Heart right ventricle (tissue), 16 donors: ENCODE data around the gene MAZ. TPM values are rescaled to one million over a fixed set of nuclear protein-coding genes. Genes with fewer than 3 reads are reported as not detected.
A peak's percentile ranks its signal among the peaks of the same experiment; 100 is the strongest.

Experiments
- ATAC-seq, 8 donors: fragments of 200-7000 bp; cut with Tn5 transposase; one replicate each; pipeline ENCODE4 v1.9.1; 2020; ENCODE audit warnings: mild to moderate bottlenecking in 8 of 8, moderate library complexity in 8 of 8, moderate number of reproducible peaks in 1 of 8
- DNase-seq, 2 donors: peaks; one replicate each; pipeline ENCODE4 v3.0.0-alpha.2; 2020
- H3K27ac ChIP-seq, 10 donors: fragments of 200-600 bp; sonication (generic) in 2 of 10; one replicate each; pipeline versions ENCODE4 v1.5.0 to v1.8.0; 2020 to 2022; ENCODE audit warnings: mild to moderate bottlenecking in 3 of 10
- H3K27me3 ChIP-seq, 7 donors: fragments of 200-600 bp; one replicate each; pipeline ENCODE4 v1.8.0; 2021 to 2022; ENCODE audit warnings: mild to moderate bottlenecking in 2 of 7
- H3K36me3 ChIP-seq, 9 donors: fragments of 200-600 bp; sonication (generic) in 1 of 9; one replicate each; pipeline versions ENCODE4 v1.5.0 to v1.8.0; 2020 to 2022; ENCODE audit warnings: mild to moderate bottlenecking in 2 of 9
- H3K4me1 ChIP-seq, 9 donors: fragments of 200-600 bp; sonication (generic) in 1 of 9; one replicate each; pipeline versions ENCODE4 v1.5.0 to v1.8.0; 2020 to 2022; ENCODE audit warnings: mild to moderate bottlenecking in 4 of 9
- H3K4me3 ChIP-seq, 10 donors: fragments of 200-600 bp; sonication (generic) in 2 of 10; one replicate each; pipeline versions ENCODE4 v1.5.0 to v1.8.0; 2020 to 2022; ENCODE audit warnings: mild to moderate bottlenecking in 7 of 10, moderate library complexity in 2 of 10
- H3K9me3 ChIP-seq, 11 donors: fragments of 200-600 bp in 10 of 11; sonication (generic) in 2 of 11; one replicate each; pipeline versions ENCODE4 v1.5.0 to v1.8.0; 2013 to 2022; ENCODE audit warnings: mild to moderate bottlenecking in 2 of 11, control low read depth in 1 of 11, moderate library complexity in 1 of 11
- WGBS, 2 donors: extraction: QIAGEN DNeasy Blood & Tissue Kit; methylation state at CpG; one replicate each; pipeline ENCODE4 v1.1.7; 2013; ENCODE audit warnings: inconsistent platforms in 1 of 2; 5-methylcytosine and 5-hydroxymethylcytosine counted together
- intact Hi-C, 10 donors: fragments of 100-400 bp; cut with DNase I; formaldehyde crosslinking; loops; one replicate each; pipeline versions ENCODE4 v1.11.1 to v1.14.2; 2022
- polyA plus RNA-seq, 2 donors: library from polyadenylated mRNA; stranded (reverse); fragments of 200-250 nt; gene quantifications; one replicate each; pipeline ENCODE4 v1.2.3, GENCODE V29; 2013
- total RNA-seq, 10 donors: library from RNA; stranded (reverse); fragmentation: NEBNext Ultra II Directional in 3 of 10; extraction: Animal tissue kit (Norgen Biotek cat#: 25700) in 3 of 10; gene quantifications; one replicate each; pipeline versions ENCODE4 v1.2.1 to v1.2.4, GENCODE V29; 2021 to 2023
- TF ChIP-seq, protein P1 (sequence below), 9 donors: fragments of 200-600 bp; sonication (generic) in 2 of 9; IDR thresholded peaks; one replicate each; pipeline versions ENCODE4 v1.5.0 to v1.8.0; 2021 to 2022; ENCODE audit warnings: antibody characterized with exemption in 9 of 9, mild to moderate bottlenecking in 5 of 9, moderate library complexity in 1 of 9
- donor health status: Arrhythmogenic right ventricular cardiomyopathy.
- donor health status: ischemic (EF 13 %, LVEDD 7.1; RV severe dilation, severe dysfunction).
- donor health status: healthy with polysubstance abuse.
- donor health status: DM: no; HTN: yes; CAD: no.
- donor health status: DM: no; HTN: no; CAD: no.
- donor health status: ischemic (EF 25% LVEDD 6.9; RV normal size, moderate dysfunction).
- donor health status: ischemic (EF 25% LVEDD 5.7; RV mildly dilated, moderate dysfunction).
- donor health status: healthy.
- donor health status: DM: yes; HTN: yes; CAD: no.
- donor health status: Ischemic cardiomyopathy.
- donor health status: ischemic (EF 35%, LVEDD 5.7; RV mildly dilated, moderate dysfunction).
- donor health status: nonischemic (EF 11% LVEDD 7.7; RV severe dilation, severe dysfunction).
- donor health status: DM: yes; HTN: yes; CAD: no.
- donor health status: PGD.
- donor health status: ischemic (EF 29% LVEDD 5.4; RV normal size, mild dysfunction).
- donor health status: nonischemic (EF 23%, LVEDD 6.1; RV moderate dilation, normal function).

Gene MAZ
- total and polyA plus RNA-seq, 12 donors: 44.2 to 115 (median 66.3) TPM

DNA sequence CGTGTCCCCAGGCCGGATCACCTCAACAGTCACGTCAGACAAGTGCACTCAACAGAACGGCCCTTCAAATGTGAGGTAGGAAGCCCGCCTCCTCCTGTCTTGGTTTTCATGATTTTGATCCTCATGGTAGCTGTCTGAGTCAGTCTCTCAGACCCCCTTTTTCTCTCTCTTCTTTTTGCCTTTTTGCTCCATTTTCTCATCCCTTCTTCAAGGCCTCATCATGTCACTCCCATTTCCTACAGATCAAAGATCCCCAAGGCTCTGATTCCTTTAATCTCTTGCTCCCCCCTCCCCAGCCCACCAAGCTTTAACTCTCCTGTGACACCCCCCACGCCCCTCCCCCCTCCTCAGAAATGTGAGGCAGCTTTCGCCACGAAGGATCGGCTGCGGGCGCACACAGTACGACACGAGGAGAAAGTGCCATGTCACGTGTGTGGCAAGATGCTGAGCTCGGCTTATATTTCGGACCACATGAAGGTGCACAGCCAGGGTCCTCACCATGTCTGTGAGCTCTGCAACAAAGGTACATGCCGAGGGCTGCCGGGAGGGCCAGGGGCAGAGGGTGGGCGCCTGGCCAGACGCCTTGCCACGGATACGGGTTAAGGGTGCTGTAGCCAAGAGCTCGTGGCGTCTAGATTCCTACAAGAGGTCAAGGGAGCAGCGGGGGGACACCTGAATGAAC is 2.0 kb downstream of the MAZ start:
- peaks cover 31 to 72% (median 70%) of the 10 kb centered on the region in 9 donors for H3K4me1 ChIP-seq
- intact Hi-C loops: loop anchor here in 1 of 10 donors (10.0 kb wide), 1 partner anchor 166 kb away; the partner anchor contains the start of gene TAOK2

DNA sequence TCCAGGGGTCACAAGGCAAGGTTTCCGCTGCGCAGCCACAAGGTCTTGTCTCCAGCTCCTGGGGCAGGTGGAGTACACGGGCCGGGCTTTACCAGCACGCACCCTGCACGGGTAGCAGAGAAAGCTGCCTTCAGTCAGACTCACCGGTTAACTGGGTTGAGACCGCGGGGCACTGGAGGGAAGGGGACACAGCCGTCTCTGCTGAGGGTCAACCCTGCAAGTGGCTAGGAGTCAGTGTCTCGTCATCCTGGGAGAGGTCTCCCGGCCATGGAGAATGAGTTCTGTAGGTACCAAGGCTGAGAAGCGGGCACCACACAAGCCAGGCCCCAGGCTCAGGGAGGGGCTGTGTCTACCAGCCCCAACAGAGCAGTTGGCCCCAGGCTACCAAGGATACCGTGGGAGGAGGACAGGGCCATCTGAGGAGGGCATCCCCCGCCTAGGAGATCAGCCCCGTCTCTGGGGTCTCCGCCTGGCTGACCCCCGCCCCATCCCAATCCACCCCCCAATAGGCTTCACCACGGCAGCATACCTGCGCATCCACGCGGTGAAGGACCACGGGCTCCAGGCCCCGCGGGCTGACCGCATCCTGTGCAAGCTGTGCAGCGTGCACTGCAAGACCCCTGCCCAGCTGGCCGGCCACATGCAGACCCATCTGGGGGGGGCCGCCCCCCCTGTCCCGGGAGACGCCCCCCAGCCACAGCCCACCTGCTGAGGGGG is 2.9 kb downstream of the MAZ start:
- Histone ChIP-seq H3K4me3 (peak overlapping the region in 6 of 10 donors; percentile 52 to 67 (median 62)), H3K36me3 (peaks cover 0 to 22% (median 14%) of the 10 kb centered on the region in 9 donors), H3K27ac (peak overlapping the region in 8 of 10 donors; percentile 86 to 97 (median 93)), H3K4me1 (peaks cover 31 to 73% (median 67%) of the 10 kb centered on the region in 9 donors), H3K9me3 (no peaks in the 10 kb centered on the region), H3K27me3 (peaks cover 0 to 16% (median 0%) of the 10 kb centered on the region in 7 donors)
- DNase-seq (no peak), ATAC-seq (no peak)
- WGBS, 2 donors: 72 to 74% methylated on average over 30 to 31 of the region's 31 CpGs
- TF ChIP-seq, protein P1, sequence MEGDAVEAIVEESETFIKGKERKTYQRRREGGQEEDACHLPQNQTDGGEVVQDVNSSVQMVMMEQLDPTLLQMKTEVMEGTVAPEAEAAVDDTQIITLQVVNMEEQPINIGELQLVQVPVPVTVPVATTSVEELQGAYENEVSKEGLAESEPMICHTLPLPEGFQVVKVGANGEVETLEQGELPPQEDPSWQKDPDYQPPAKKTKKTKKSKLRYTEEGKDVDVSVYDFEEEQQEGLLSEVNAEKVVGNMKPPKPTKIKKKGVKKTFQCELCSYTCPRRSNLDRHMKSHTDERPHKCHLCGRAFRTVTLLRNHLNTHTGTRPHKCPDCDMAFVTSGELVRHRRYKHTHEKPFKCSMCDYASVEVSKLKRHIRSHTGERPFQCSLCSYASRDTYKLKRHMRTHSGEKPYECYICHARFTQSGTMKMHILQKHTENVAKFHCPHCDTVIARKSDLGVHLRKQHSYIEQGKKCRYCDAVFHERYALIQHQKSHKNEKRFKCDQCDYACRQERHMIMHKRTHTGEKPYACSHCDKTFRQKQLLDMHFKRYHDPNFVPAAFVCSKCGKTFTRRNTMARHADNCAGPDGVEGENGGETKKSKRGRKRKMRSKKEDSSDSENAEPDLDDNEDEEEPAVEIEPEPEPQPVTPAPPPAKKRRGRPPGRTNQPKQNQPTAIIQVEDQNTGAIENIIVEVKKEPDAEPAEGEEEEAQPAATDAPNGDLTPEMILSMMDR (IDR thresholded peaks at IDR 0.05): no peak
- intact Hi-C loops: loop anchor here in 1 of 10 donors (10.0 kb wide), 1 partner anchor 166 kb away; the partner anchor contains the start of gene TAOK2

More for the DNA sequence above, 2.0 kb downstream of the MAZ start:
- no peak for ATAC-seq
- Histone ChIP-seq H3K9me3 (no peaks in the 10 kb centered on the region), H3K27me3 (peaks cover 0 to 16% (median 0%) of the 10 kb centered on the region in 7 donors), H3K27ac (peak overlapping the region; percentile 44 to 97 (median 92)), H3K36me3 (peaks cover 0 to 22% (median 14%) of the 10 kb centered on the region in 9 donors), H3K4me3 (peak overlapping the region; percentile 9 to 67 (median 58))
- DNase-seq: peak in 1 of 2 donors; percentile 29
- TF ChIP-seq, protein P1 (IDR thresholded peaks at IDR 0.05): no peak
- WGBS, 2 donors: 43 to 44% methylated on average over 25 of the region's 25 CpGs

DNA sequence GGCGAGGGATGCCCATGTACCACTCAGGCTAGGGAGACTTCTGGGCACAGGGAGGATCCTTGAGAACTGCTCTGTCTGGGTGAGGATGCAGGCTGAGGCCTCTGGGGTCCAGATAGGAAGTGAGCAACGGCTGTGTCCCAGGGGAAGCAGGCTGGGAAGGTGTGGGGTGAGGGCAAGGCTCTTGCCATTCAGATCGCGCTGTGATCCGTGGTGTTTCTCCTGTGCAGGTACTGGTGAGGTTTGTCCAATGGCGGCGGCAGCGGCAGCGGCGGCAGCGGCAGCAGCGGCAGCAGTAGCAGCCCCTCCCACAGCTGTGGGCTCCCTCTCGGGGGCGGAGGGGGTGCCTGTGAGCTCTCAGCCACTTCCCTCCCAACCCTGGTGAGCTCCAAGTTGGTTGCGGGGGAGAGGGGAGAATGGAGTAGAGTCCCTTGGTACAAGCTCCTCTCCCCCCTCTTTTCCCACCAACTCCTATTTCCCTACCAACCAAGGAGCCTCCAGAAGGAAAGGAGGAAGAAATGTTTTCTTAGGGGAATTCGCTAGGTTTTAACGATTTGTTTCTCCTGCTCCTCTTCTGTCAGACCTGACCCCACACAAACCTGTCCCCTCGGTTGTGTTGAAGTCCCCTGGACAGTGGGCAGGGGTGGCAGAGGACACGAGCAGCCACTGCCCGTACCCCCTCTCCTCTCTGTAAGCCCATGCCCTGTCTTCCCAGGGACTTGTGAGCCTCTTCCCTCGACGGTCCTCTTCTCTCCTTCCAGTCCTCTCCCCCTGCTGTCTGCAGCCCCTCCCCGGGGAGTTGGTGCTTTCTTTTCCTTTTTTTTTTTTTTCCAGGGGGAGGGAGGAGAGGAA is 3.7 kb downstream of the MAZ start:
- DNase-seq: peak in 1 of 2 donors; percentile 31
- H3K4me1 ChIP-seq: peaks cover 29 to 76% (median 68%) of the 10 kb centered on the region in 9 donors
- H3K27me3 ChIP-seq: peaks cover 0 to 16% (median 0%) of the 10 kb centered on the region in 7 donors
- WGBS, 2 donors: 44 to 45% methylated on average over 23 of the region's 23 CpGs
- peaks cover 0 to 22% (median 14%) of the 10 kb centered on the region in 9 donors for H3K36me3 ChIP-seq
- intact Hi-C loops: loop anchor here in 5 of 10 donors (5.0 to 10.0 kb wide), 5 partner anchors 37 to 845 kb away; partner anchors contain the start of genes TAOK2 (in 2 of the 5), FBRS (in 1 of the 5), HIRIP3 (in 1 of the 5) and INO80E (in 1 of the 5)
- peak overlapping the region in 5 of 10 donors; percentile 5 to 67 (median 17) for H3K4me3 ChIP-seq
- no peak for ATAC-seq
- no peaks in the 10 kb centered on the region for H3K9me3 ChIP-seq
- TF ChIP-seq, protein P1 (IDR thresholded peaks at IDR 0.05): no peak
- H3K27ac ChIP-seq: peak overlapping the region in 9 of 10 donors; percentile 86 to 97 (median 92)
